ENCODE measurements around the gene MACF1.
"Not testable (repeated sequence)": the region's sequence is repeated elsewhere in the genome, so short reads cannot be mapped to it uniquely, and the experiment has no call there.

The MACF1 gene, protein sequence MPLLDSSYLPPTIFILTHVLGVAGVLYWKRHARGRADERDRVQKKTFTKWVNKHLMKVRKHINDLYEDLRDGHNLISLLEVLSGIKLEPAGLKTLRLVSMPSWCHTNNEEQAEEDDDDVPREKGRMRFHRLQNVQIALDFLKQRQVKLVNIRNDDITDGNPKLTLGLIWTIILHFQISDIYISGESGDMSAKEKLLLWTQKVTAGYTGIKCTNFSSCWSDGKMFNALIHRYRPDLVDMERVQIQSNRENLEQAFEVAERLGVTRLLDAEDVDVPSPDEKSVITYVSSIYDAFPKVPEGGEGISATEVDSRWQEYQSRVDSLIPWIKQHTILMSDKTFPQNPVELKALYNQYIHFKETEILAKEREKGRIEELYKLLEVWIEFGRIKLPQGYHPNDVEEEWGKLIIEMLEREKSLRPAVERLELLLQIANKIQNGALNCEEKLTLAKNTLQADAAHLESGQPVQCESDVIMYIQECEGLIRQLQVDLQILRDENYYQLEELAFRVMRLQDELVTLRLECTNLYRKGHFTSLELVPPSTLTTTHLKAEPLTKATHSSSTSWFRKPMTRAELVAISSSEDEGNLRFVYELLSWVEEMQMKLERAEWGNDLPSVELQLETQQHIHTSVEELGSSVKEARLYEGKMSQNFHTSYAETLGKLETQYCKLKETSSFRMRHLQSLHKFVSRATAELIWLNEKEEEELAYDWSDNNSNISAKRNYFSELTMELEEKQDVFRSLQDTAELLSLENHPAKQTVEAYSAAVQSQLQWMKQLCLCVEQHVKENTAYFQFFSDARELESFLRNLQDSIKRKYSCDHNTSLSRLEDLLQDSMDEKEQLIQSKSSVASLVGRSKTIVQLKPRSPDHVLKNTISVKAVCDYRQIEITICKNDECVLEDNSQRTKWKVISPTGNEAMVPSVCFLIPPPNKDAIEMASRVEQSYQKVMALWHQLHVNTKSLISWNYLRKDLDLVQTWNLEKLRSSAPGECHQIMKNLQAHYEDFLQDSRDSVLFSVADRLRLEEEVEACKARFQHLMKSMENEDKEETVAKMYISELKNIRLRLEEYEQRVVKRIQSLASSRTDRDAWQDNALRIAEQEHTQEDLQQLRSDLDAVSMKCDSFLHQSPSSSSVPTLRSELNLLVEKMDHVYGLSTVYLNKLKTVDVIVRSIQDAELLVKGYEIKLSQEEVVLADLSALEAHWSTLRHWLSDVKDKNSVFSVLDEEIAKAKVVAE (N-terminal part only)

DNA sequence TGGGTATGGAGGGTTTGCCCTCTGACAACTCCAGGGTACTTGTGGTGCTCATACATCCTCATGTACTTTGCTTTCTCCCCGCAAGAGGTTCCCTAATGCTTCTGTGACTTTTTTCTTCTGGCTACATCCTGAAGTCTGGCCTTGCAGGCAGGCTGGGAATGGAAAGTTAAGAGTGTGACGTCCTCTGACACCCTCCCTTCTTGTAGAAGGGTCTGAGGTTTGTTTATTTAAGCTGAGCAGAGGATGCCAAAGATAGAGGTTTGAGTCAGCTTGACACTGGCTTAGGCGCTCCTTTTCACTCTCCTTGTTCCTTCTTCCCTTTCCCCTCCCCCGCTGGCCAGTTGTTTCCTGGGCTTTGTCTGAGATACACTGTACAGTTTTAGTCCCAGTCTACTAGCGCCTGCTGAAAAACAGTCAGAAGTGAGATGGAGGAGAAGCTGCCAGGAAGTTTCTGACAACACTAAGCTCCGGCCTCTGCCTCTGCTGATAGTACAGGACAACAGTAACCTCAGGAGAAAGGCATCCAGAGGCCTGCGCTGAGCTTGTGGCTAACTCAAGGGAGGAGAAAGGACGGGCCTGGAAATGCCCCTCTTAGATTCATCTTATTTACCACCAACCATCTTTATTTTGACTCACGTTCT lies at the start of gene MACF1:
Gene MACF1 (plus strand): TSS at position 255 of the 641 bp plus-strand sequence. CDS start 328 bp downstream, at position 583.
- DNase-seq (ENCODE audit: low read depth) = peak; percentile 87
- H3K4me3 ChIP-seq (ENCODE audit: low read length) = peak within 1 kb of the TSS; percentile 61
- TF ChIP-seq, protein P1, sequence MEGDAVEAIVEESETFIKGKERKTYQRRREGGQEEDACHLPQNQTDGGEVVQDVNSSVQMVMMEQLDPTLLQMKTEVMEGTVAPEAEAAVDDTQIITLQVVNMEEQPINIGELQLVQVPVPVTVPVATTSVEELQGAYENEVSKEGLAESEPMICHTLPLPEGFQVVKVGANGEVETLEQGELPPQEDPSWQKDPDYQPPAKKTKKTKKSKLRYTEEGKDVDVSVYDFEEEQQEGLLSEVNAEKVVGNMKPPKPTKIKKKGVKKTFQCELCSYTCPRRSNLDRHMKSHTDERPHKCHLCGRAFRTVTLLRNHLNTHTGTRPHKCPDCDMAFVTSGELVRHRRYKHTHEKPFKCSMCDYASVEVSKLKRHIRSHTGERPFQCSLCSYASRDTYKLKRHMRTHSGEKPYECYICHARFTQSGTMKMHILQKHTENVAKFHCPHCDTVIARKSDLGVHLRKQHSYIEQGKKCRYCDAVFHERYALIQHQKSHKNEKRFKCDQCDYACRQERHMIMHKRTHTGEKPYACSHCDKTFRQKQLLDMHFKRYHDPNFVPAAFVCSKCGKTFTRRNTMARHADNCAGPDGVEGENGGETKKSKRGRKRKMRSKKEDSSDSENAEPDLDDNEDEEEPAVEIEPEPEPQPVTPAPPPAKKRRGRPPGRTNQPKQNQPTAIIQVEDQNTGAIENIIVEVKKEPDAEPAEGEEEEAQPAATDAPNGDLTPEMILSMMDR (conservative IDR thresholded peaks at IDR 0.05; ENCODE audit: low read length) = peak; percentile 64

DNA sequence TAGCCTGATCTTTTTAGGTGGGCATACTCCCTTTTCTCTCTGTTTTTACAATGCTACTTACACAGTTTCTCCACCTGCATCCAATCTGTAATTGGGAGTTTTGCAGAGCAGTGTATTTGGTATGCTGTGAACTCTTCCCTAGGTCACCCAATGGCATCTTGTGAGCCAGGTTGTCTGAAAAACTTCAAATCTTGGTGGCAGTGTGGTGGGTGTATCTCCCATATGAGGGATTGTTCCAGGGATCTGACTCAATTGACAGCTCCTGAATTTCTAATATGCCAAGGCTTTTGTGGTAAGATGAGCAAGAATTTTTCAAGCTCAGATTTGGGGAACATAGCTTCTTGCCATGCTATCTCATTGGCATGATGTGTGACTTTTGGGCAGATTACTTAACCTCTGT lies 47.2 kb upstream of the MACF1 start:
- H3K4me3 ChIP-seq (ENCODE audit: low read length) = no peak overlapping the region
- no peak for DNase-seq (ENCODE audit: low read depth)
- TF ChIP-seq, protein P1 (conservative IDR thresholded peaks at IDR 0.05; ENCODE audit: low read length) = no peak

DNA sequence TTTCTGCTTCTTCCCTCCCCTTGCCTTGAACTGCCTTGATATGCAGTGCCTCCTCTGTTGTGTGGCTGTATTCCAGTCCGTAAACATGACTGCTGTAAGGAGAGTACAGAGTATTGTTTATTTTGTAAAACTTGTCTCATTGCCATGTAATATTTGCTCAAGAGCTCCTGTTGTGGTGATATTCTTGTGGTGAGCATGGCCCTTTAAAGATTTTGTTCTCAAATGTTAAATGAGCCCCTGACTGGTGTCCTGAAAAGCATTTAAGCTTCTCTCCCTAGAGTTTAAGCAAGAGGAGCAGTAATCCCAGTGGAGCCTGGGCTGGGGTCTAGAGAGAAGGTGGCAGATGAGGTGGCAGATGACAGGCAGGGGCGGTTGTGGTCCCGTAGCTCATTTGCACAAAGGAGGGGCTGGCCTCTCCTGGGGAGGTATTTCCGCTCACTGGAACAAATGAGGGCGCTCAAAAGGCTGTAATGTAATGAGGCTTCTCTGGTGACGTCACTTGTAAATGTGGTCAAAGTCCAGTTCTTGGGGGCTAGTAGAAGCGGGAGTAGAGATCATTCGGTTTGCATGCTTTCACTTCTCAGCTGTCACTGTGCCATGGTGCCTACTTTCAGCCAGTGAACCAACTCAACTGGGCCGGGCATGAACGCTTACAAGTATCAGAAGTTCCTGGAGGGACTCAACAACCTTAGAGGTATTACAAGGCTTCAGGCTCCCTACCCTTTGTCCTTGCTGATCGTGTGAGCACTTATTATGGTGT lies 46.0 kb upstream of the MACF1 start:
- TF ChIP-seq, protein P1 (conservative IDR thresholded peaks at IDR 0.05; ENCODE audit: low read length) = no peak
- DNase-seq (ENCODE audit: low read depth) = no peak
- H3K4me3 ChIP-seq (ENCODE audit: low read length) = no peak overlapping the region

DNA sequence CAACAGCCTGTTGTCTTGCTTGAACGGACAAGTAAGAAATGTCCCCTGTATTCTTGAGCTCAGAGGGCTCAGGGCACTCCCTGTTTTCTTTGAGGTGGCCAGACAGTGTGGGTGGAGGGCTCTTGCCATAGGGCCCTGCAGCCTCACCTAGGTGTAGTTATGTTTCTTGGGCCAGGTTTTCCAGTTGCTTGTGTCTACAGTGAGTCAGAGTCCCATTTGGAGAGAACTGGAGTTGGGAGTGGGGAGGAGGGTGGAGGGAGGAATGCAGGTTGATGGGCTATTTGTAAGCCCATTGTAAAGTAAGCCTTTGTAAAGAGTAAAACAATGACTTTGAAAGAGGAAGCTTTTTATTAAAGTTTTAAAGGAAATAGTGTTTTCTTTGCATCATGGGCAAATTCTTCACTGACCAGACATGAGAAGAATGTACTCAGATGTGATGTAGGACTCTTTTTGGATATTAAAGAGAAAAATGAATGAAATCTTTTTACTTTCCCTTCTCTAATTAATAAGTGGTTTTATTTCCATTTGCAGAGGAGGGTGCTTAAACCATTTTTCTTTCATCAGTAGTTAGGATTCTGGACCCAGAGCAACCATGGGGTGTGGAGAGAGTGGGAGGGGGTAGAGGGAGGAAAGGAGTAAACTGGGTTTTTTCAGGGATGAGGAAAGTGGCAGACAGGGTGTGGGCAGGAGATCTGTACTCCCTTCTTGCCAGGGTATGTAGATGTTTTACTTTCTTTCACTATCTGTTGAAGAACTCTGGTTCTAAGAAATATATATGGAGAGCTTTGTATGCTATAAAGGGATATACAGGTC lies 45.1 kb upstream of the MACF1 start:
- peak; percentile 79 for DNase-seq (ENCODE audit: low read depth)
- no peak overlapping the region for H3K4me3 ChIP-seq (ENCODE audit: low read length)
- TF ChIP-seq, protein P1 (conservative IDR thresholded peaks at IDR 0.05; ENCODE audit: low read length) = no peak

DNA sequence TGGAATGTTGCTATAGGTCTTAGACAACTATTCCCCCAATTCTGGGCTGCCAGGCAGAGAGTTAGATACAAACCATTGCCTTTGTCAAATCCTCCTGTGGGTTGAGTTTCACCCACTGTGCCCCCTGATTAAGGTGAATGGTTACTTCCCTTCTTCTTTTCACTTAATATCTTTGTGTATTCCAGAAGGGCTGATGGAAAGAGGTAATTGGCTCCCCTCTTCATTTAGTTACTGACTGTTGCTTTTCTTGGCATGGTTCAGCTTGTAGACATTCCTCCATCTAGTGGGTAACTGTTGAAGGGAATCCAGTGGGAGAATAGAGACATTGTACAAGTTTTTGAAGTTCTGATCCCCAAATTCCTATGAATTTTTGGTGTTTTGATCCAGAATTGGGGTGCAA lies 43.8 kb upstream of the MACF1 start:
- DNase-seq (ENCODE audit: low read depth) = peak; percentile 29
- H3K4me3 ChIP-seq (ENCODE audit: low read length) = no peak overlapping the region
- TF ChIP-seq, protein P1 (conservative IDR thresholded peaks at IDR 0.05; ENCODE audit: low read length) = peak; percentile 31

DNA sequence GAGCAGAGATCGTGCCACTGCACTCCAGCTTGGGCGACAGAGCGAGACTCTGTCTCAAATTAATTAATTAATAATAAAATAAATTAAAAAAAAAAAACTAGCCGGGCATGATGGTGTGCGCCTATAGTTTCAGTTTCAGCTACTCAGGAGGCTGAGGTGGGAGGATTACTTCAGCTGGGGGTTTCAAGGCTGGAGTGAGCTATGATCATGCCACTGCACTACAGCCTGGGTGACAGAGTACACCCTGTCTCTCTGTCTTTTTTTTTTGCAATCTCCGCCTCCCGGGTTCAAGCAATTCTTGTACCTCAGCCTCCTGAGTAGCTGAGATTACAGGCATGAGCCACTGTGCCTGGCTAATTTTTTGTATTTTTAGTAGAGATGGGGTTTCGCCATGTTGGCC lies 42.7 kb upstream of the MACF1 start:
- not testable (repeated sequence) for DNase-seq (ENCODE audit: low read depth); H3K4me3 ChIP-seq (ENCODE audit: low read length)

Measured in AG10803 (cell line).